Renal pelvis (tissue), 4 donors: ENCODE results near the gene ZNF23. TPM values are rescaled to one million over a fixed set of nuclear protein-coding genes. Genes with fewer than 3 reads are reported as not detected.

Source experiments
- DNase-seq: peaks from one replicate; pipeline ENCODE4 v3.0.0-alpha.2; 2013
- polyA plus RNA-seq, 3 donors: library from polyadenylated mRNA; unstranded; fragments of 120-200 nt; gene quantifications; one replicate each; pipeline ENCODE4 v1.2.1, GENCODE V29; 2013; ENCODE audit not compliant: insufficient read length in 3 of 3

ZNF23 gene
- polyA plus RNA-seq, 3 donors: 14.6 to 19.5 (median 15.5) TPM

DNA sequence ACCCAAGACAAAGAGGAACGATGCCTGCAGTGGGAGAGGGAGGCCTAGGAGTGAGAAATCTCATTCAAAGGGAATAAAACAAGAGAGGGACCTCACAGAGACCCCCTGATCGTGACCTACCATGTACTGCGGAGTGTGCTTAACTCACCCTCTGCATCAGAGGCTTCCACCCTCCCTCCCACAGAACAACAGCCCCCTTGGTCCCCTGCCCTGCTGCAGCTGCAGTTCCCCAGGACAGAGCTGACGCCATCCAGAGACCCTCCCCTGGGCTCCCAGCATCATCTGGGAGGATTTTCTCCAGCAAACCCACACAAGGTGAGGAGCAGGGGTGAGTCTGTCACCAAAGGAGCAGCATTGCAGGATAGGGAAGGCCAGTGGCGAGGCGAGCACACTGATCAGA is 60.0 kb downstream of the ZNF23 start:
- DNase-seq: no peak

GRCh38 chr16:71399801-71400563 is 62.1 kb downstream of the ZNF23 start:
- DNase-seq: no peak

Other genes with a start within 250 kb of the ZNF23 start
- 10 to 100 TPM; 11.5 to 19.6 (median 18.6) TPM for gene HYDIN, start 231.5 kb downstream of the ZNF23 start, polyA plus RNA-seq
- gene CMTR2, start 172.8 kb downstream of the ZNF23 start, polyA plus RNA-seq: 10 to 100 TPM; 40.1 to 66.5 (median 63.5) TPM
- gene CALB2, start 103.5 kb downstream of the ZNF23 start, polyA plus RNA-seq: under 1 TPM; 0.40 to 0.70 (median 0.47) TPM
- gene TLE7, start 20.2 kb downstream of the ZNF23 start, polyA plus RNA-seq: not detected
- gene ZNF19, start 27.1 kb upstream of the ZNF23 start, polyA plus RNA-seq: 10 to 100 TPM; 11.0 to 18.5 (median 16.1) TPM
- under 1 TPM; 0.21 to 0.53 (median 0.49) TPM for gene CHST4, start 64.2 kb upstream of the ZNF23 start, polyA plus RNA-seq
- under 1 TPM; 0.03 to 0.16 (median 0.14) TPM for gene TAT, start 114.8 kb upstream of the ZNF23 start, polyA plus RNA-seq
- 10 to 100 TPM; 13.1 to 20.3 (median 19.8) TPM for gene MARVELD3, start 163.9 kb upstream of the ZNF23 start, polyA plus RNA-seq